Heart left ventricle (tissue), 16 donors: ENCODE results near the gene OTOL1. TPM values are rescaled to one million over a fixed set of nuclear protein-coding genes. Genes with fewer than 3 reads are reported as not detected.
"Not testable (repeated sequence)": the region's sequence is repeated elsewhere in the genome, so short reads cannot be mapped to it uniquely, and the experiment has no call there.

ENCODE experiments used
- ATAC-seq, 4 donors: fragments of 200-7000 bp; cut with Tn5 transposase; one replicate each; pipeline ENCODE4 v1.9.1; 2020 to 2022; ENCODE audit warnings: moderate library complexity in 4 of 4, mild to moderate bottlenecking in 3 of 4, moderate number of reproducible peaks in 1 of 4
- DNase-seq, 5 donors: peaks; one replicate each; pipeline ENCODE4 v3.0.0-alpha.2; 2020
- H3K27ac ChIP-seq, 12 donors: fragments of 200-600 bp; sonication (generic) in 4 of 12; one replicate each; pipeline versions ENCODE4 v1.5.0 to v1.8.0; 2016 to 2022; ENCODE audit warnings: mild to moderate bottlenecking in 2 of 12
- H3K27me3 ChIP-seq, 9 donors: fragments of 200-600 bp; sonication (generic) in 2 of 9; one replicate each; pipeline versions ENCODE4 v1.5.1 to v1.8.0; 2016 to 2022; ENCODE audit warnings: mild to moderate bottlenecking in 3 of 9
- H3K36me3 ChIP-seq, 9 donors: fragments of 200-600 bp; sonication (generic) in 2 of 9; one replicate each; pipeline versions ENCODE4 v1.5.0 to v1.8.0; 2018 to 2022; ENCODE audit warnings: mild to moderate bottlenecking in 2 of 9
- H3K4me1 ChIP-seq, 12 donors: fragments of 200-600 bp; sonication (generic) in 4 of 12; one replicate each; pipeline versions ENCODE4 v1.5.0 to v1.8.0; 2016 to 2022; ENCODE audit warnings: mild to moderate bottlenecking in 3 of 12
- H3K4me3 ChIP-seq, 12 donors: fragments of 200-600 bp; sonication (generic) in 4 of 12; one replicate each; pipeline versions ENCODE4 v1.5.0 to v1.8.0; 2017 to 2022; ENCODE audit warnings: mild to moderate bottlenecking in 9 of 12, moderate library complexity in 4 of 12
- H3K9me3 ChIP-seq, 12 donors: fragments of 200-600 bp; sonication (generic) in 4 of 12; one replicate each; pipeline versions ENCODE4 v1.5.0 to v1.8.0; 2016 to 2022; ENCODE audit warnings: mild to moderate bottlenecking in 1 of 12
- POLR2A ChIP-seq, 2 donors: fragments of 450-650 bp; IDR thresholded peaks; one replicate each; pipeline ENCODE4 v1.6.1; 2017; ENCODE audit warnings: antibody characterized with exemption in 2 of 2, mild to moderate bottlenecking in 2 of 2, moderate library complexity in 2 of 2
- WGBS, 4 donors: extraction: QIAGEN DNeasy Blood & Tissue Kit in 2 of 4; methylation state at CpG; one replicate each; pipeline versions ENCODE4 v1.1.5 to v1.1.7; 2013 to 2018; 5-methylcytosine and 5-hydroxymethylcytosine counted together
- intact Hi-C, 10 donors: fragments of 100-400 bp; cut with DNase I; formaldehyde crosslinking; loops; one replicate each; pipeline versions ENCODE4 v1.11.1 to v1.14.2; 2022
- polyA plus RNA-seq, 2 donors: library from polyadenylated mRNA; stranded (reverse); fragments of 200-250 nt; gene quantifications; one replicate each; pipeline ENCODE4 v1.2.3, GENCODE V29; 2013
- total RNA-seq, 9 donors: library from RNA; depleted of rRNA in 2 of 9; stranded (reverse); fragments of >200 nt in 2 of 9; fragmentation: NEBNext Ultra II Directional in 3 of 9; extraction: Animal tissue kit (Norgen Biotek cat#: 25700) in 3 of 9; gene quantifications; one replicate each; pipeline versions ENCODE4 v1.1.0 to v1.2.4, GENCODE V29; 2016 to 2023
- TF ChIP-seq, protein P1 (sequence below), 12 donors: fragments of 200-600 bp; sonication (generic) in 4 of 12; IDR thresholded peaks; one replicate each; pipeline versions ENCODE4 v1.5.0 to v1.8.0; 2018 to 2022; ENCODE audit warnings: antibody characterized with exemption in 12 of 12, mild to moderate bottlenecking in 5 of 12
- donor health status: ischemic (EF 13 %, LVEDD 7.1; RV severe dilation, severe dysfunction).
- donor health status: healthy with polysubstance abuse.
- donor health status: DM: no; HTN: yes; CAD: no.
- donor health status: DM: no; HTN: no; CAD: no.
- donor health status: ischemic (EF 25% LVEDD 6.9; RV normal size, moderate dysfunction).
- donor health status: ischemic (EF 25% LVEDD 5.7; RV mildly dilated, moderate dysfunction).
- donor health status: healthy.
- donor health status: DM: yes; HTN: yes; CAD: no.
- donor health status: ischemic (EF 35%, LVEDD 5.7; RV mildly dilated, moderate dysfunction).
- donor health status: nonischemic (EF 11% LVEDD 7.7; RV severe dilation, severe dysfunction).
- donor health status: DM: yes; HTN: yes; CAD: no.
- donor health status: PGD.
- donor health status: ischemic (EF 29% LVEDD 5.4; RV normal size, mild dysfunction).
- donor health status: nonischemic (EF 23%, LVEDD 6.1; RV moderate dilation, normal function).

OTOL1 gene
- total and polyA plus RNA-seq, 11 donors = not detected

DNA sequence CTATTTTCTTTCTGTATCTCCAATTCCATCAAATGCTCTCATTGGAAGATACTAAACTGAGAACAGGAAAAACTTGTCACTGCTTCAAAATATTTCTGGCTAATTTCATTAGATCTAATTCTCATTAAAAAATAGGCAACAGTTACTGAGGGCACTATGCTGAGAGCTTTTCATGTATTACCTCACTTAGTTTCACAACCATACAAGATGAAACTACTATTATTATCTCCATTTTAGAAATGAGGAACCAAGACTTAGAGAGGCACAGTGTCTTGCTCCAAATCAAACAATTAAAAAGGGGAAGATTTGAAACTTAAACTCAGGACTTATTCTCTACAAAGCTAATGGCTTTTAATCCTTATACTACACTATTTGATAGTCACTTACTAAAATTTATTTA is 7.2 kb upstream of the OTOL1 start:
- no peak for DNase-seq
- H3K27ac ChIP-seq = no peak overlapping the region
- no peaks in the 10 kb centered on the region for H3K27me3 ChIP-seq
- peaks cover 0 to 10% (median 0%) of the 10 kb centered on the region in 12 donors for H3K4me1 ChIP-seq
- ATAC-seq = no peak
- H3K36me3 ChIP-seq = no peaks in the 10 kb centered on the region
- intact Hi-C loops = no loop called here
- TF ChIP-seq, protein P1, sequence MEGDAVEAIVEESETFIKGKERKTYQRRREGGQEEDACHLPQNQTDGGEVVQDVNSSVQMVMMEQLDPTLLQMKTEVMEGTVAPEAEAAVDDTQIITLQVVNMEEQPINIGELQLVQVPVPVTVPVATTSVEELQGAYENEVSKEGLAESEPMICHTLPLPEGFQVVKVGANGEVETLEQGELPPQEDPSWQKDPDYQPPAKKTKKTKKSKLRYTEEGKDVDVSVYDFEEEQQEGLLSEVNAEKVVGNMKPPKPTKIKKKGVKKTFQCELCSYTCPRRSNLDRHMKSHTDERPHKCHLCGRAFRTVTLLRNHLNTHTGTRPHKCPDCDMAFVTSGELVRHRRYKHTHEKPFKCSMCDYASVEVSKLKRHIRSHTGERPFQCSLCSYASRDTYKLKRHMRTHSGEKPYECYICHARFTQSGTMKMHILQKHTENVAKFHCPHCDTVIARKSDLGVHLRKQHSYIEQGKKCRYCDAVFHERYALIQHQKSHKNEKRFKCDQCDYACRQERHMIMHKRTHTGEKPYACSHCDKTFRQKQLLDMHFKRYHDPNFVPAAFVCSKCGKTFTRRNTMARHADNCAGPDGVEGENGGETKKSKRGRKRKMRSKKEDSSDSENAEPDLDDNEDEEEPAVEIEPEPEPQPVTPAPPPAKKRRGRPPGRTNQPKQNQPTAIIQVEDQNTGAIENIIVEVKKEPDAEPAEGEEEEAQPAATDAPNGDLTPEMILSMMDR (IDR thresholded peaks at IDR 0.05) = no peak
- TF ChIP-seq POLR2A (IDR thresholded peaks at IDR 0.05) = no peak
- peaks cover 0 to 5% (median 0%) of the 10 kb centered on the region in 12 donors for H3K9me3 ChIP-seq
- no peak overlapping the region for H3K4me3 ChIP-seq

DNA sequence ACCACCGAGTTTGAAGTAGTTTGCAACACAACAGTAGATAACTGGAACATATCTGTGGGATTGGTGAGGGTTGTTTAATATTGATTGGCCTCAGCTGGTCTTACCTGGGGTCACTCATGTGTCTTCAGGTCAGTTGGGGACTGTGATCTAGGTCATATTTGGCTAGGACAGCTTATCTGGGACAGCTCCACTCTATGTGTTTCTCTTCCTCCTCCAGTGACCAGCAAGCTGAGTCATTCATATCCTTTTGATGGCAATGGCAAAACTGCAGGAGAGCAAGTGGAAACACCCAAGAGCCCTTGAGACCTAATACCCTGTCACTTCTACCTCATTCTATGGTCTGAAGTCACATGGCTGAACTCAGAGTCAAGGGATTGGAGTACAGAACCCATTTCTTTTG is 5.8 kb upstream of the OTOL1 start:
- H3K4me3 ChIP-seq, intact Hi-C loops, ATAC-seq, H3K27me3 ChIP-seq, H3K27ac ChIP-seq, DNase-seq, H3K36me3 ChIP-seq: not testable (repeated sequence)
- 63 to 92% (median 81%) methylated on average over 1 of the region's 1 CpG for WGBS, 4 donors
- peaks cover 0 to 16% (median 0%) of the 10 kb centered on the region in 12 donors for H3K9me3 ChIP-seq
- peaks cover 0 to 10% (median 0%) of the 10 kb centered on the region in 12 donors for H3K4me1 ChIP-seq

DNA sequence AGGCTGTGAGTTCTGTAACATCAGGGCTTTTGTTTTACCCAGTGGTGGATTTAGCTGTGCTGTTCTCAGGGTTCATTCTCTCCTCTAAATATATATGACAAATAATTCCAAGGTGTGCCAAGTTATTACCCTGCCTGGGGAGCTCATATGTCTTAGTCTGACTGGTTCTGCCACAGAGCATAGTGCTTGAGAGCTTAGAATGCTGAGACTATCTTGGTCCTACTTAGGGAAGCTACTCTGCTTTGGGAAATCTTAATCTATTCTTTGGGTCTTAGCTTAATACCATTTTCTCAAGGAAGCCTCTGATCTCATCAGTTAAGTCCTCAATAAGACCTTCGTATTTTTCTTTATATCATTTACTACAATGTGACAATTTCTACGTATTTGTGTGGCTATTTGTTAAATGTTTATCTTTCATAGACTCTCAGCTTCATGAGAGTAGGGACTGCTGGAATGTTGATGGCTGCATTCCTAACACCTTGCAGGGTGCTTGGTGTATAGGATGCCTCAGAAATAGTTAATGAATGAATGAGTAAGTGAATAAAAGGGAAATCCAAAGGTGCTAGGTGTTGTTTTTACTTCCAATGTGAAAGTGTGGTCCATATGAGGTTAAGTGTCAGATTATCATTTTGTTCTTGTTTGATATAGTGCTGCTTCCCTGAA is 1.8 kb downstream of the OTOL1 start:
- DNase-seq = no peak
- 49 to 62% (median 51%) methylated on average over 2 of the region's 2 CpGs for WGBS, 4 donors
- no peaks in the 10 kb centered on the region for H3K36me3 ChIP-seq
- intact Hi-C loops = no loop called here
- H3K4me1 ChIP-seq = no peaks in the 10 kb centered on the region
- ATAC-seq = no peak
- H3K27me3 ChIP-seq = no peaks in the 10 kb centered on the region
- H3K9me3 ChIP-seq = peaks cover 0 to 19% (median 0%) of the 10 kb centered on the region in 12 donors
- no peak overlapping the region for H3K27ac ChIP-seq
- H3K4me3 ChIP-seq = no peak overlapping the region
- no peak for TF ChIP-seq POLR2A (IDR thresholded peaks at IDR 0.05)
- TF ChIP-seq, protein P1 (IDR thresholded peaks at IDR 0.05) = no peak

DNA sequence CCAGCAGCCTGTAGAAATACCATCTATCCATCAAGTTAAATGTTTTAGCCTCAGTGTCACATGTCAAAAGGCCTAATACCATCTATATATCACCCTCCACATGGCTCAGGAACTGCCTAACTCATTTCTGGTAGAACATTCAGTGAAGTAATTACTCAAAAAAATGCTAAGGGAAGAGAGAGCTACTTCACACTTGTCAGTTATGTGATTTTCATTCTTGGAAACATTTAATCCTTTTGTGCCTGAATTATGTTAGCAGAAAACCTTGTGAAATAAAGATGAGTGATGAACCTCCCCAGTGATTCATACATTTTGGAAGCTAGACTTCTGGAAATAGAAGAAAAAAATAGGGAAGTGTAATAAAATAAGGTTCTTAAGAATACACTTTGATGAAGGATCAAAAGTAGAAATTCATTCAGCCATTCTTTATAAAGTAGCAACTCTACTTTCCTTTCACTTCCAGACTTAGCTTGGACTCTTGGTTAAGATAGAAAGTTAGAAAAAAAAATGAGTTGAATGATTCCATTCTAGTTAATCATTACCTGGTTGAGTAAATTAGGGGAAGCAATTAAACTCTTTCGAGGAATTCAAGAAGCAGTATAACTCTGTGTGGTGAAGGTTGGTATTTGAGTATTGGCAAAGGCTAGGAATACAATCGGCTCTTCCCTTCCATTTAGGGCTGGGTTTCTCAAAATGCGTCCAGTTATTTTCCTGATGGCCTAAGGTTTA is 3.6 kb downstream of the OTOL1 start:
- no peak for ATAC-seq
- Histone ChIP-seq H3K4me1 (no peaks in the 10 kb centered on the region), H3K27ac (no peak overlapping the region), H3K27me3 (no peaks in the 10 kb centered on the region), H3K36me3 (no peaks in the 10 kb centered on the region), H3K9me3 (peaks cover 0 to 6% (median 0%) of the 10 kb centered on the region in 12 donors), H3K4me3 (no peak overlapping the region)
- 83 to 88% (median 85%) methylated on average over 3 of the region's 3 CpGs for WGBS, 4 donors
- intact Hi-C loops = no loop called here
- no peak for DNase-seq
- no peak for TF ChIP-seq POLR2A (IDR thresholded peaks at IDR 0.05)
- TF ChIP-seq, protein P1 (IDR thresholded peaks at IDR 0.05) = no peak
